Measurements from ENCODE around the gene CNTNAP5.

- no peak for TF ChIP-seq CTCF (conservative IDR thresholded peaks at IDR 0.05; ENCODE audit: low read depth, low read length)
- TF ChIP-seq EZH2 (IDR thresholded peaks at IDR 0.05; ENCODE audit: borderline replicate concordance, low read depth, low read length, poor library complexity, severe bottlenecking): no peak
These were observed 790.1 kb downstream of the CNTNAP5 start for GRCh38 chr2:124814968-124815745.
